ENCODE measurements around the gene DPP10.

The DPP10 gene

GRCh38 chr2:115552726-115553125, 1110.3 kb downstream of the DPP10 start:
- TF ChIP-seq CTCF (conservative IDR thresholded peaks at IDR 0.05): no peak
- no peak for TF ChIP-seq ZFX (IDR thresholded peaks at IDR 0.05)
- H3K27ac ChIP-seq: no peak overlapping the region

- no peak overlapping the region for H3K27ac ChIP-seq
- TF ChIP-seq CTCF (conservative IDR thresholded peaks at IDR 0.05) (no peak), ZFX (IDR thresholded peaks at IDR 0.05) (no peak)
Measured at GRCh38 chr2:115554153-115554552, 1111.7 kb downstream of the DPP10 start.

GRCh38 chr2:115558725-115559124, 1116.3 kb downstream of the DPP10 start:
- no peak overlapping the region for H3K27ac ChIP-seq
- no peak for TF ChIP-seq ZFX (IDR thresholded peaks at IDR 0.05)
- TF ChIP-seq CTCF (conservative IDR thresholded peaks at IDR 0.05): no peak

DNA sequence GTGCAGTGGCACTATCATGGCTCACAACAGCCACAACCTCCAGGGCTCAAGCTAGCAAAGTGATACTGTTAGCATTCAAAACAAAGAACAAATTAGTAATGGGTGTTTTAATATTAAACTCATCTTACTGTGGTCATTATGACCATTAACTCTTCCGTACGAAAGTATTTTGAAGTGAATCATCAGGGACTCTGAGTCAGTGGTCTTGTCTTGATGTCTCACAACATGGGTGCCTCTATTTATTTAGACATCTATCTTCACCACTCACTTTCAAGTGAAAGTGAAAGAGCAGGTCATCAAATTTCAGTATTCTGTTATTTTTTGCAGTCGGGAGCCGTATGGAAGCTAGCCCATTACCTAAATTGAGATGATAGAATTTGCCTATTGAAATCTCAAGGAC, 1118.2 kb downstream of the DPP10 start:
- H3K27ac ChIP-seq: no peak overlapping the region
- no peak for TF ChIP-seq CTCF (conservative IDR thresholded peaks at IDR 0.05)
- TF ChIP-seq ZFX (IDR thresholded peaks at IDR 0.05): no peak

DNA sequence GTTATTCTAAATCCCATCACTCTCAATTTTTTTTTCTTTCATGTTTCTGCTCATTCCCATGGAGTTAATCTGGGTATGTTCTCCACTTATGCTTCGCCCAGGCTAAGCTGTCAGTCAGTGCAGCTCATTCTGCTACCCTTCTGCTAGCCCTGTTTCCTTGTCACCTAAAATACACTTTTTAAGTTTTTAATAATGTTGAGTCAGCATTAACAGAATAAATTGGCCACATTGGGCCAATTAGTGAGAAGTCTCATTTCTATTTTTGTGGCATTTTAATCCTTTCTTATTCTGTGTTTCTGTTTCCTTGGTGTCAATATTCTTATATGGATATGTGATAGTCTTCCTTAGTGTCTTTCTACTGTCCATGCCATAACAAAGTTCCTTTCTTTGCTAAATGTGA, 1126.2 kb downstream of the DPP10 start:
- no peak overlapping the region for H3K27ac ChIP-seq
- TF ChIP-seq CTCF (conservative IDR thresholded peaks at IDR 0.05) (no peak), ZFX (IDR thresholded peaks at IDR 0.05) (no peak)

DNA sequence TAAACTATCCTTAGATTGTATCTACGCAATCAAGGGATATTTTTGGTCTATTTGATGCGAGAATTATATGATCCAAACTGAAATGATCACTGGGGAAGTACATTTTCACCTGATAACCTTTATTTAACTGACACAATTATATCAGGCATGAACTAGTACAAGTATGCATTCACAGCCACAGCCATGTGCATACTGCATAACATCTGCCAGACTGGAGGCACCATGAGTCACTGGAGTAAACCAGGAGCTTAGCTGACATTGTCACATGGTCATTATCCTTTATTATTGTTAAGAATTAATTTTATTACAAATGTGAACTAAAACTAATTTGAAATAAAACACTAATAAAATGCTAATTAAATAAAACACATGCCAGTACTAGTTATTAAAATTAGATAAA, 1127.1 kb downstream of the DPP10 start:
- H3K27ac ChIP-seq: no peak overlapping the region

DNA sequence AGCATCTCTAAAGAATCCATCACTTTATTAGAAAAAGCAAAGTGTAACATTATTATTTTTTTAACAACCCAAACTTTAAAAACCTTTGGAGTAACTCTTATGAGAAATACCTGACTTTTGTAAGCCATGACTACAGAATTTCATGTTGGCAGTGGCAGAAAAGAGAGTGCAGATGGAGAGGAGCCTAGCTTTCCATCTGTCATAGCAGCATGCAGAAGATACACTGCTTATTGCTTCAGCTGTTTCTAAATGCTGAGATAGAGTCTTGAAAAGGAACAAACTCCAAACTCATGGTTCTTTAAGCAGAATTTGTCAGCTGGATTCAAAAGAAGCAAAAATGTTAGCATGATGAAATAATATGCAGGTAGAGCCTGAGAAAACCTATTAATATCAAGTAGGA, 1130.3 kb downstream of the DPP10 start:
- TF ChIP-seq CTCF (conservative IDR thresholded peaks at IDR 0.05) (no peak), ZFX (IDR thresholded peaks at IDR 0.05) (no peak)
- H3K27ac ChIP-seq: no peak overlapping the region

More for the DNA sequence above, 1127.1 kb downstream of the DPP10 start:
- TF ChIP-seq ZFX (IDR thresholded peaks at IDR 0.05) (no peak), CTCF (conservative IDR thresholded peaks at IDR 0.05) (no peak)

Data from C4-2B (cell line).